Measurements from ENCODE around the gene JARID2. TPM values are rescaled to one million over a fixed set of nuclear protein-coding genes. Genes with fewer than 3 reads are reported as not detected.

JARID2 gene
- polyA plus RNA-seq, 3 donors = 29.0 to 36.4 (median 30.9) TPM

GRCh38 chr6:15544321-15544900 lies 298.5 kb downstream of the JARID2 start:
- DNase-seq (ENCODE audit: extremely low read depth in 1 of 11, low read depth in 9 of 11, low spot score in 4 of 11) = no peak

- DNase-seq (ENCODE audit: extremely low read depth in 1 of 11, low read depth in 9 of 11, low spot score in 4 of 11) = no peak
Observed at GRCh38 chr6:15546591-15546990, 300.7 kb downstream of the JARID2 start.

- no peak for DNase-seq (ENCODE audit: extremely low read depth in 1 of 11, low read depth in 9 of 11, low spot score in 4 of 11)
Observed at GRCh38 chr6:15547400-15547799, 301.5 kb downstream of the JARID2 start.

- DNase-seq (ENCODE audit: extremely low read depth in 1 of 11, low read depth in 9 of 11, low spot score in 4 of 11) = no peak
Observed at GRCh38 chr6:15549371-15549770, 303.5 kb downstream of the JARID2 start.

- no peak for DNase-seq (ENCODE audit: extremely low read depth in 1 of 11, low read depth in 9 of 11, low spot score in 4 of 11)
Observed at GRCh38 chr6:15550546-15551123, 304.8 kb downstream of the JARID2 start.

GRCh38 chr6:15551262-15551661 lies 305.4 kb downstream of the JARID2 start:
- no peak for DNase-seq (ENCODE audit: extremely low read depth in 1 of 11, low read depth in 9 of 11, low spot score in 4 of 11)

- DNase-seq (ENCODE audit: extremely low read depth in 1 of 11, low read depth in 9 of 11, low spot score in 4 of 11) = no peak
Observed at GRCh38 chr6:15551798-15552197, 305.9 kb downstream of the JARID2 start.

- DNase-seq (ENCODE audit: extremely low read depth in 1 of 11, low read depth in 9 of 11, low spot score in 4 of 11) = no peak
Observed at GRCh38 chr6:15553031-15553430, 307.2 kb downstream of the JARID2 start.

- DNase-seq (ENCODE audit: extremely low read depth in 1 of 11, low read depth in 9 of 11, low spot score in 4 of 11) = no peak
Observed at GRCh38 chr6:15553736-15554294, 307.9 kb downstream of the JARID2 start.

- no peak for DNase-seq (ENCODE audit: extremely low read depth in 1 of 11, low read depth in 9 of 11, low spot score in 4 of 11)
Observed at GRCh38 chr6:15554728-15555100, 308.8 kb downstream of the JARID2 start.

GRCh38 chr6:15555101-15556038 lies 309.5 kb downstream of the JARID2 start:
- DNase-seq (ENCODE audit: extremely low read depth in 1 of 11, low read depth in 9 of 11, low spot score in 4 of 11) = no peak

GRCh38 chr6:15556711-15557110 lies 310.8 kb downstream of the JARID2 start:
- no peak for DNase-seq (ENCODE audit: extremely low read depth in 1 of 11, low read depth in 9 of 11, low spot score in 4 of 11)

- no peak for DNase-seq (ENCODE audit: extremely low read depth in 1 of 11, low read depth in 9 of 11, low spot score in 4 of 11)
Observed at GRCh38 chr6:15557174-15557573, 311.3 kb downstream of the JARID2 start.

GRCh38 chr6:15560713-15561112 lies 314.8 kb downstream of the JARID2 start:
- no peak for DNase-seq (ENCODE audit: extremely low read depth in 1 of 11, low read depth in 9 of 11, low spot score in 4 of 11)

GRCh38 chr6:15561447-15562199 lies 315.8 kb downstream of the JARID2 start:
- DNase-seq (ENCODE audit: extremely low read depth in 1 of 11, low read depth in 9 of 11, low spot score in 4 of 11) = no peak

GRCh38 chr6:15562977-15563376 lies 317.1 kb downstream of the JARID2 start:
- no peak for DNase-seq (ENCODE audit: extremely low read depth in 1 of 11, low read depth in 9 of 11, low spot score in 4 of 11)

GRCh38 chr6:15569035-15569995 lies 323.4 kb downstream of the JARID2 start:
- DNase-seq (ENCODE audit: extremely low read depth in 1 of 11, low read depth in 9 of 11, low spot score in 4 of 11) = peak in 6 of 11 donors; percentile 23 to 60 (median 45)

GRCh38 chr6:15570171-15570570 lies 324.3 kb downstream of the JARID2 start:
- no peak for DNase-seq (ENCODE audit: extremely low read depth in 1 of 11, low read depth in 9 of 11, low spot score in 4 of 11)
